ENCODE data around the gene NPHS2.

DNA sequence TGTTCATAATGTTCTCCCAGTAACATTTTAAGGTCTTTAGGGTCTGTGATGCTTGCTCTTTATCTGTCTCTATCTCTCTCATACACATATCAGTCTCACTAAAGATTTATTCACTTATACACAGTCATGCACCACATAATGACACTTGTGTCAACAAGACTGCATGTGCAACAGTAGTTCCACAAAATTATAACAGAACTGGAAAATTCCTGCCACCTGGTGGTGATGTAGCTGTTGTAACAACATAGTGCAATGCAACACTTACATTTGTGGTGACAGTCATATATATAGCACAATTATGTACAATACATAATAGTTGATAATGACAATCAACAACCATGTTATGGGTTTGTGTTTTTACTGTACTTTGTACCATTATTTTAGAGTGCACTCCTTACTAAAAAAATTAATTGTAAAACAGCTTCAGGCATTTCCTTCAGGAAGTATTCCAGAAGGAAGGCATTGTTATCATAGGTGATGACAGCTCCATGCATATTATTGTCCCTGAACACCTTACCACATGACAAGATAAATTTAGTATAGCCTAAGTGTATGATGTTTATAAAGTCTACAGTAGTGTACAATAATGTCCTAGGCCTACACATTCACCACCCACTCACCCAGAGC is 24.0 kb upstream of the NPHS2 start:
- TF ChIP-seq, protein P1, sequence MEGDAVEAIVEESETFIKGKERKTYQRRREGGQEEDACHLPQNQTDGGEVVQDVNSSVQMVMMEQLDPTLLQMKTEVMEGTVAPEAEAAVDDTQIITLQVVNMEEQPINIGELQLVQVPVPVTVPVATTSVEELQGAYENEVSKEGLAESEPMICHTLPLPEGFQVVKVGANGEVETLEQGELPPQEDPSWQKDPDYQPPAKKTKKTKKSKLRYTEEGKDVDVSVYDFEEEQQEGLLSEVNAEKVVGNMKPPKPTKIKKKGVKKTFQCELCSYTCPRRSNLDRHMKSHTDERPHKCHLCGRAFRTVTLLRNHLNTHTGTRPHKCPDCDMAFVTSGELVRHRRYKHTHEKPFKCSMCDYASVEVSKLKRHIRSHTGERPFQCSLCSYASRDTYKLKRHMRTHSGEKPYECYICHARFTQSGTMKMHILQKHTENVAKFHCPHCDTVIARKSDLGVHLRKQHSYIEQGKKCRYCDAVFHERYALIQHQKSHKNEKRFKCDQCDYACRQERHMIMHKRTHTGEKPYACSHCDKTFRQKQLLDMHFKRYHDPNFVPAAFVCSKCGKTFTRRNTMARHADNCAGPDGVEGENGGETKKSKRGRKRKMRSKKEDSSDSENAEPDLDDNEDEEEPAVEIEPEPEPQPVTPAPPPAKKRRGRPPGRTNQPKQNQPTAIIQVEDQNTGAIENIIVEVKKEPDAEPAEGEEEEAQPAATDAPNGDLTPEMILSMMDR (IDR thresholded peaks at IDR 0.05; ENCODE audit: extremely low read depth in 1 of 2, insufficient read depth in 1 of 2, low read depth in 1 of 2, low read length in 2 of 2): peak in 1 of 2 donors; percentile 28
- TF ChIP-seq POLR2AphosphoS5 (IDR thresholded peaks at IDR 0.05; ENCODE audit: insufficient read depth, low read depth, low read length): no peak
- no peak for TF ChIP-seq POLR2A (IDR thresholded peaks at IDR 0.05; ENCODE audit: low read depth, low read length)
